ENCODE results near the gene CPNE2. TPM values are rescaled to one million over a fixed set of nuclear protein-coding genes. Genes with fewer than 3 reads are reported as not detected.

The CPNE2 gene
- total and polyA plus RNA-seq, 12 donors: 9.6 to 43.6 (median 17.1) TPM

GRCh38 chr16:57192720-57193486 lies 100.5 kb downstream of the CPNE2 start:
- Histone ChIP-seq H3K4me1 (replicated peaks in 1 of 2) (peaks cover under 1 to 32% of the 10 kb centered on the region in 2 donors), H3K27me3 (no peaks in the 10 kb centered on the region), H3K27ac (no peak overlapping the region), H3K36me3 (replicated peaks in 1 of 2) (no peaks in the 10 kb centered on the region), H3K9me3 (replicated peaks in 1 of 3) (no peaks in the 10 kb centered on the region), H3K4me3 (no peak overlapping the region)
- TF ChIP-seq CTCF (IDR thresholded peaks at IDR 0.05) (no peak), POLR2A (IDR thresholded peaks at IDR 0.05) (no peak)
- intact Hi-C loops (cut with DNase I): loop anchor here in 1 of 2 donors (10.0 kb wide), 1 partner anchor 52 kb away; the partner anchor contains the start of gene ARL2BP
- no peak for DNase-seq
- WGBS, 4 donors: 80 to 87% (median 84%) methylated on average over 7 of the region's 7 CpGs

- Histone ChIP-seq H3K27me3 (no peaks in the 10 kb centered on the region), H3K4me1 (replicated peaks in 1 of 2) (peaks cover 0 to 31% of the 10 kb centered on the region in 2 donors), H3K27ac (no peak overlapping the region), H3K4me3 (no peak overlapping the region), H3K36me3 (replicated peaks in 1 of 2) (no peaks in the 10 kb centered on the region), H3K9me3 (replicated peaks in 1 of 3) (no peaks in the 10 kb centered on the region)
- TF ChIP-seq POLR2A (IDR thresholded peaks at IDR 0.05) (no peak), CTCF (IDR thresholded peaks at IDR 0.05) (no peak)
- intact Hi-C loops (cut with DNase I): loop anchor here in 1 of 2 donors (10.0 kb wide), 1 partner anchor 50 kb away; the partner anchor contains the start of gene ARL2BP
- DNase-seq: no peak
Observed at GRCh38 chr16:57194512-57194911, 102.1 kb downstream of the CPNE2 start.

DNA sequence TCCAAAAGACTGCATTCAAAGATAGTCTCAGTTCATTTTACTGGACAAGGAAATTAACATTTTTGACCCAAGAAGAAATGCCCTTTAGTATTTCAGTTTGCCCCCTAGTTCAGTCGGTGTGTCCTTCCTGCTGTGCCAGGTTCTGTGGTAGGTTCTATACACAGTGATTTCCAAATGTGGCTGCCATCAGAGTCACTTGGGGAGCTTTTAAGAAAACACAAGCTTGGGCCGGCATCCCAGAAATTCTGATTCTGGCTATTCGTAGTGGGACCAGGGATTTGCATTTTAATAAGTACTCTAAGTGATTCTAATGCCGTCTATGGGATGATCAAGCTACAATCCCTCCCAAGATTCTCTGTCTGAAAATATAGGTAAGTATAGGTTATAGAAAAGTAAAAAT lies 103.9 kb downstream of the CPNE2 start:
- DNase-seq: no peak
- Histone ChIP-seq H3K4me1 (replicated peaks in 1 of 2) (peaks cover 0 to 23% of the 10 kb centered on the region in 2 donors), H3K27me3 (no peaks in the 10 kb centered on the region), H3K36me3 (replicated peaks in 1 of 2) (no peaks in the 10 kb centered on the region), H3K27ac (no peak overlapping the region), H3K4me3 (no peak overlapping the region), H3K9me3 (replicated peaks in 1 of 3) (no peaks in the 10 kb centered on the region)
- TF ChIP-seq CTCF (IDR thresholded peaks at IDR 0.05) (no peak), POLR2A (IDR thresholded peaks at IDR 0.05) (no peak)
- 79 to 93% (median 86%) methylated on average over 4 of the region's 4 CpGs for WGBS, 4 donors
- intact Hi-C loops (cut with DNase I): loop anchor here in 1 of 2 donors (10.0 kb wide), 1 partner anchor 49 kb away; the partner anchor contains the start of gene ARL2BP

GRCh38 chr16:57196753-57197152 lies 104.4 kb downstream of the CPNE2 start:
- no peak overlapping the region for H3K27ac ChIP-seq
- TF ChIP-seq POLR2A (IDR thresholded peaks at IDR 0.05): no peak
- TF ChIP-seq CTCF (IDR thresholded peaks at IDR 0.05): no peak
- peaks cover 0 to 20% of the 10 kb centered on the region in 2 donors for H3K4me1 ChIP-seq (replicated peaks in 1 of 2)
- H3K27me3 ChIP-seq: no peaks in the 10 kb centered on the region
- WGBS, 4 donors: 76 to 83% (median 81%) methylated on average over 3 of the region's 3 CpGs
- DNase-seq: no peak
- no peaks in the 10 kb centered on the region for H3K9me3 ChIP-seq (replicated peaks in 1 of 3)
- H3K4me3 ChIP-seq: no peak overlapping the region
- intact Hi-C loops (cut with DNase I): loop anchor here in 1 of 2 donors (10.0 kb wide), 1 partner anchor 48 kb away; the partner anchor contains the start of gene ARL2BP
- no peaks in the 10 kb centered on the region for H3K36me3 ChIP-seq (replicated peaks in 1 of 2)

Other genes starting within 250 kb of the CPNE2 start
- under 1 TPM in 1 of 9 donors, not detected in 8; 0.06 TPM for gene SLC12A3, start 227.4 kb upstream of the CPNE2 start, total RNA-seq
- under 1 TPM in 1 of 3 donors, not detected in 2; 0.03 TPM for gene SLC12A3, start 227.4 kb upstream of the CPNE2 start, polyA plus RNA-seq
- 100 to 1,000 TPM in 8 of 9 donors, 10 to 100 TPM in 1; 97.2 to 306 (median 236) TPM for gene HERPUD1, start 160.4 kb upstream of the CPNE2 start, total RNA-seq
- gene HERPUD1, start 160.4 kb upstream of the CPNE2 start, polyA plus RNA-seq: 100 to 1,000 TPM in 1 of 3 donors, 10 to 100 TPM in 2; 26.4 to 570 (median 82.6) TPM
- gene CETP, start 130.6 kb upstream of the CPNE2 start, total RNA-seq: 1 to 10 TPM; 1.3 to 7.9 (median 2.8) TPM
- 1 to 10 TPM; 1.2 to 4.1 (median 2.3) TPM for gene CETP, start 130.6 kb upstream of the CPNE2 start, polyA plus RNA-seq
- gene NLRC5, start 103.0 kb upstream of the CPNE2 start, total RNA-seq: 10 to 100 TPM in 8 of 9 donors, 1 to 10 TPM in 1; 6.0 to 44.8 (median 26.1) TPM
- gene NLRC5, start 103.0 kb upstream of the CPNE2 start, polyA plus RNA-seq: 10 to 100 TPM; 14.7 to 89.0 (median 58.6) TPM
- gene PSME3IP1, start 93.5 kb downstream of the CPNE2 start, total RNA-seq: 10 to 100 TPM; 32.9 to 75.0 (median 66.5) TPM
- gene PSME3IP1, start 93.5 kb downstream of the CPNE2 start, polyA plus RNA-seq: 100 to 1,000 TPM in 1 of 3 donors, 10 to 100 TPM in 2; 67.9 to 129 (median 78.6) TPM
- 10 to 100 TPM; 17.3 to 40.2 (median 25.6) TPM for gene RSPRY1, start 93.7 kb downstream of the CPNE2 start, total RNA-seq
- gene RSPRY1, start 93.7 kb downstream of the CPNE2 start, polyA plus RNA-seq: 10 to 100 TPM in 1 of 3 donors, 1 to 10 TPM in 2; 7.7 to 43.5 (median 8.1) TPM
- gene ARL2BP, start 152.7 kb downstream of the CPNE2 start, total RNA-seq: 100 to 1,000 TPM in 1 of 9 donors, 10 to 100 TPM in 8; 47.9 to 116 (median 58.2) TPM
- 100 to 1,000 TPM in 1 of 3 donors, 10 to 100 TPM in 2; 32.6 to 136 (median 35.2) TPM for gene ARL2BP, start 152.7 kb downstream of the CPNE2 start, polyA plus RNA-seq
- gene PLLP, start 192.1 kb downstream of the CPNE2 start, total RNA-seq: 1 to 10 TPM; 1.0 to 10.0 (median 2.7) TPM
- 1 to 10 TPM; 1.5 to 7.0 (median 2.7) TPM for gene PLLP, start 192.1 kb downstream of the CPNE2 start, polyA plus RNA-seq